Measurements from ENCODE around the gene PROSER2.

- TF ChIP-seq POLR2A (IDR thresholded peaks at IDR 0.05) (no peak), CTCF (IDR thresholded peaks at IDR 0.05 in 8 of 11, conservative IDR thresholded peaks at IDR 0.05 in 3 of 11) (no peak), POLR2AphosphoS5 (IDR thresholded peaks at IDR 0.05) (no peak)
Observed at GRCh38 chr10:11908536-11908935, 85.4 kb downstream of the PROSER2 start.

All from spleen (tissue), 7 donors.